ENCODE data around the gene ANKRD28. TPM values are rescaled to one million over a fixed set of nuclear protein-coding genes. Genes with fewer than 3 reads are reported as not detected.

The ANKRD28 gene
- total RNA-seq, 1 donor from 2014 or later = 36.6 TPM

GRCh38 chr3:15723624-15723884 lies 74.2 kb downstream of the ANKRD28 start:
- no peak for DNase-seq (ENCODE audit: low spot score)

GRCh38 chr3:15722877-15723623 lies 74.7 kb downstream of the ANKRD28 start:
- DNase-seq (ENCODE audit: low spot score) = no peak

- no peak for DNase-seq (ENCODE audit: low spot score)
These were observed 81.6 kb downstream of the ANKRD28 start for GRCh38 chr3:15716178-15716577.

- DNase-seq (ENCODE audit: low spot score) = no peak
These were observed 83.3 kb downstream of the ANKRD28 start for GRCh38 chr3:15714448-15714847.

GRCh38 chr3:15713364-15713763 lies 84.4 kb downstream of the ANKRD28 start:
- no peak for DNase-seq (ENCODE audit: low spot score)

GRCh38 chr3:15711281-15711680 lies 86.5 kb downstream of the ANKRD28 start:
- no peak for DNase-seq (ENCODE audit: low spot score)

- DNase-seq (ENCODE audit: low spot score) = no peak
These were observed 88.7 kb downstream of the ANKRD28 start for GRCh38 chr3:15708882-15709677.

- no peak for DNase-seq (ENCODE audit: low spot score)
These were observed 90.0 kb downstream of the ANKRD28 start for GRCh38 chr3:15707779-15708178.

GRCh38 chr3:15703346-15703745 lies 94.4 kb downstream of the ANKRD28 start:
- no peak for DNase-seq (ENCODE audit: low spot score)

GRCh38 chr3:15694628-15695027 lies 103.2 kb downstream of the ANKRD28 start:
- no peak for DNase-seq (ENCODE audit: low spot score)

- DNase-seq (ENCODE audit: low spot score) = no peak
These were observed 104.4 kb downstream of the ANKRD28 start for GRCh38 chr3:15693355-15693754.

GRCh38 chr3:15690748-15691147 lies 107.0 kb downstream of the ANKRD28 start:
- DNase-seq (ENCODE audit: low spot score) = no peak

- DNase-seq (ENCODE audit: low spot score) = no peak
These were observed 107.5 kb downstream of the ANKRD28 start for GRCh38 chr3:15690230-15690629.

- DNase-seq (ENCODE audit: low spot score) = no peak
These were observed 111.9 kb downstream of the ANKRD28 start for GRCh38 chr3:15685927-15686326.

GRCh38 chr3:15683253-15683652 lies 114.5 kb downstream of the ANKRD28 start:
- DNase-seq (ENCODE audit: low spot score) = no peak

GRCh38 chr3:15682561-15683185 lies 115.1 kb downstream of the ANKRD28 start:
- no peak for DNase-seq (ENCODE audit: low spot score)

GRCh38 chr3:15681668-15682067 lies 116.1 kb downstream of the ANKRD28 start:
- DNase-seq (ENCODE audit: low spot score) = no peak

- DNase-seq (ENCODE audit: low spot score) = no peak
These were observed 118.5 kb downstream of the ANKRD28 start for GRCh38 chr3:15679306-15679705.

GRCh38 chr3:15676259-15676658 lies 121.5 kb downstream of the ANKRD28 start:
- DNase-seq (ENCODE audit: low spot score) = no peak

GRCh38 chr3:15673536-15673935 lies 124.2 kb downstream of the ANKRD28 start:
- DNase-seq (ENCODE audit: low spot score) = no peak

GRCh38 chr3:15667484-15667883 lies 130.3 kb downstream of the ANKRD28 start:
- no peak for DNase-seq (ENCODE audit: low spot score)

- no peak for DNase-seq (ENCODE audit: low spot score)
These were observed 131.5 kb downstream of the ANKRD28 start for GRCh38 chr3:15666277-15666676.

All from mucosa of gallbladder (tissue), 1 donor.